Lower leg skin (tissue), 4 donors: ENCODE measurements around the gene DGKQ. TPM values are rescaled to one million over a fixed set of nuclear protein-coding genes. Genes with fewer than 3 reads are reported as not detected.
"Not testable (repeated sequence)": the region's sequence is repeated elsewhere in the genome, so short reads cannot be mapped to it uniquely, and the experiment has no call there.

ENCODE experiments used
- DNase-seq, 2 donors: peaks; one replicate each; pipeline ENCODE4 v3.0.0-alpha.2; 2019; ENCODE audit warnings: low spot score in 2 of 2
- H3K4me3 ChIP-seq: fragments of 200-600 bp; sonication (generic); 2 replicates; pipeline ENCODE4 v1.5.1; 2017; ENCODE audit warnings: mild to moderate bottlenecking, low read depth; ENCODE audit not compliant: poor library complexity, severe bottlenecking
- CTCF ChIP-seq, 3 donors: fragments of 450-650 bp; IDR thresholded peaks; one replicate each; pipeline ENCODE4 v1.5.1; 2016; ENCODE audit warnings: antibody characterized with exemption in 3 of 3, mild to moderate bottlenecking in 3 of 3, moderate library complexity in 2 of 3
- POLR2A ChIP-seq, 2 donors: fragments of 450-650 bp; IDR thresholded peaks; one replicate each; pipeline ENCODE4 v1.6.1; 2016 to 2017; ENCODE audit warnings: antibody characterized with exemption in 2 of 2, mild to moderate bottlenecking in 1 of 2, moderate library complexity in 1 of 2
- WGBS, 2 donors: methylation state at CpG; one replicate each; pipeline ENCODE4 v1.1.5; 2018; 5-methylcytosine and 5-hydroxymethylcytosine counted together
- intact Hi-C: fragments of 100-400 bp; cut with DNase I; formaldehyde crosslinking; loops from one replicate; pipeline ENCODE4 v1.15.0; 2023; ENCODE audit warnings: low total_unique reads
- total RNA-seq, 4 donors: library from RNA; depleted of rRNA; stranded (reverse); fragments of >200 nt; gene quantifications; one replicate each; pipeline ENCODE4 v1.1.0, GENCODE V29; 2016

The DGKQ gene
- total RNA-seq, 4 donors from 2014 or later: 18.4 to 30.7 (median 22.4) TPM

- DNase-seq: no peak
- no peak overlapping the region for H3K4me3 ChIP-seq
- TF ChIP-seq CTCF (IDR thresholded peaks at IDR 0.05) (no peak), POLR2A (IDR thresholded peaks at IDR 0.05) (no peak)
- 40 to 53% methylated on average over 4 to 25 of the region's 48 CpGs for WGBS, 2 donors
- intact Hi-C loops: no loop called here
These were observed 28.3 kb upstream of the DGKQ start for GRCh38 chr4:1001561-1002130.

- TF ChIP-seq POLR2A (IDR thresholded peaks at IDR 0.05) (no peak), CTCF (IDR thresholded peaks at IDR 0.05) (no peak)
- WGBS, 2 donors: 90 to 91% methylated on average over 11 to 15 of the region's 15 CpGs
- no peak overlapping the region for H3K4me3 ChIP-seq
- intact Hi-C loops: no loop called here
- no peak for DNase-seq
These were observed 27.4 kb upstream of the DGKQ start for GRCh38 chr4:1000686-1001260.

GRCh38 chr4:999882-1000425 lies 26.6 kb upstream of the DGKQ start:
- DNase-seq: no peak
- intact Hi-C loops: no loop called here
- H3K4me3 ChIP-seq: no peak overlapping the region
- TF ChIP-seq POLR2A (IDR thresholded peaks at IDR 0.05) (no peak), CTCF (IDR thresholded peaks at IDR 0.05) (no peak)
- whole genome bisulfite sequencing, 2 donors: 66 to 73% methylated on average over 3 to 18 of the region's 18 CpGs

GRCh38 chr4:999240-999863 lies 26.0 kb upstream of the DGKQ start:
- intact Hi-C loops, DNase-seq, H3K4me3 ChIP-seq: not testable (repeated sequence)
- WGBS, 2 donors: 40 to 50% methylated on average over 17 to 21 of the region's 21 CpGs

- intact Hi-C loops: no loop called here
- no peak for TF ChIP-seq POLR2A (IDR thresholded peaks at IDR 0.05)
- WGBS, 2 donors: 23 to 33% methylated on average over 12 of the region's 12 CpGs
- DNase-seq: no peak
- no peak overlapping the region for H3K4me3 ChIP-seq
These were observed 24.8 kb upstream of the DGKQ start for GRCh38 chr4:998096-998691.

GRCh38 chr4:997375-998071 lies 24.2 kb upstream of the DGKQ start:
- 0 to 1% methylated on average over 5 to 19 of the region's 68 CpGs for WGBS, 2 donors
- intact Hi-C loops: no loop called here
- no peak for DNase-seq
- TF ChIP-seq POLR2A (IDR thresholded peaks at IDR 0.05) (no peak), CTCF (IDR thresholded peaks at IDR 0.05) (no peak)
- no peak overlapping the region for H3K4me3 ChIP-seq
